ENCODE data around the gene PDE4DIP. TPM values are rescaled to one million over a fixed set of nuclear protein-coding genes. Genes with fewer than 3 reads are reported as not detected.
A peak's percentile ranks its signal among the peaks of the same experiment; 100 is the strongest.
"Not testable (repeated sequence)": the region's sequence is repeated elsewhere in the genome, so short reads cannot be mapped to it uniquely, and the experiment has no call there.

The PDE4DIP gene
- total RNA-seq, 3 donors from 2014 or later: 8.5 to 13.7 (median 12.5) TPM

DNA sequence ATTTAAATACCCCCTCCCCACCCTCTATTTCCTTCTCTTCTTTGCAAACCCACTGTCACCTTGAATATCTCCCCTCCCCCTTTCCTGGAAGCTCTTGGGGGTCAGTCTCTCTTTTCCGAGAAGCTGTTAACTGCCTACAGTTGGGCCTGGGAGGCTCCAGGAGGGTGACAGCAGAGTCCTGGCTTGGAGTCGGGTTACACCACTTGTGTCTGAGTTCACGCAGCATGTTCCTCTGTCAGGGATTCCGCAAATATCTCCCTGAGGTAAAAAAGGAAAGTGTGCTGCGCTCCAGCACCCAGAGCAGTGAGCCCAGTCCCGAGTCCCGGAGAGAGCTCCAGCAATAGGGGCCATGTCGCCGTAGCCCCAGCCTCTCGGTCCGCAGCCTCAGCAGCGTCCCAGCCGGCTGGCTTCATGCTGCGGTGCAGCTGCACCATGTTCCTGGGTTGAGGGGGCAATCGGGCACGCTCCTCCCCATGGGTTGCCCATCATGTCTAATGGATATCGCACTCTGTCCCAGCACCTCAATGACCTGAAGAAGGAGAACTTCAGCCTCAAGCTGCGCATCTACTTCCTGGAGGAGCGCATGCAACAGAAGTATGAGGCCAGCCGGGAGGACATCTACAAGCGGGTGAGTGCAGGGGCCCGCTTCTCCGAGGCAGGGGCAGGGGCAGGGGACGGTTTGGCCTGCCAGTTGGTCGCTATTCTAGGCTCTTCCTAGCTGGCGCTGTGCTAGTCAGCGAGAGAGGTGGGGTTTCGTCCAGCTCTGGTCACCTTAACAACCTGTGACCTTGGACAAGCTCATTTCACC is 45.2 kb downstream of the PDE4DIP start:
- not testable (repeated sequence) for DNase-seq; H3K36me3 Mint-ChIP-seq (ENCODE audit: insufficient read depth); ATAC-seq; H3K4me3 Mint-ChIP-seq; H3K27me3 Mint-ChIP-seq (ENCODE audit: low read depth); H3K9me3 Mint-ChIP-seq; H3K4me1 Mint-ChIP-seq (ENCODE audit: low read depth)

DNA sequence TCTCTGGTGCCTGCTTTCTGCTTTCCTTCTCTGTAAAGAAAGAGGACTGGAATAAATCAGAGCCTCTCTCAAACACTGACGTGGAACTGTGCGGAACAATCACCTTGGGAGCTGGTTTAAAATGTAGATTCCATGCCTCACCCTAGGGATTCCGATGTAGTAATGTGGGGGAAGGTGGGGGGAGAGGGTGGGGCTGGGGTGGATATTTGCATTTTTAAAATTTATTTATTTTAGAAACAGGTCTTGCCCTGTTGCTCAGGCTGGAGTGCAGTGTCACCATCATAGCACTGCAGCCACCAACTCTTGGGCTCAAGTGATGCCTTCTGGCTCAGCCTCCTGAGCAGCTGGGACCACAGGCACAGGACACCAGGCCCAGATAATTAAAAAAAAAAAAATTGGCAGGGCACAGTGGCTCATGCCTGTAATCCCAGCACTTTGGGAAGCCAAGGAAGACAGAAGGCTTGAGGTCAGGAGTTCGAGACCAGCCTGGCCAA is 45.9 kb downstream of the PDE4DIP start:
- not testable (repeated sequence) for H3K9me3 Mint-ChIP-seq; H3K27me3 Mint-ChIP-seq (ENCODE audit: low read depth); H3K4me1 Mint-ChIP-seq (ENCODE audit: low read depth); H3K36me3 Mint-ChIP-seq (ENCODE audit: insufficient read depth); DNase-seq; H3K4me3 Mint-ChIP-seq; ATAC-seq

- not testable (repeated sequence) for H3K36me3 Mint-ChIP-seq (ENCODE audit: insufficient read depth); DNase-seq; ATAC-seq; H3K4me3 Mint-ChIP-seq; H3K4me1 Mint-ChIP-seq (ENCODE audit: low read depth); H3K27me3 Mint-ChIP-seq (ENCODE audit: low read depth); H3K9me3 Mint-ChIP-seq
Measured at GRCh38 chr1:148894360-148895352, 50.4 kb downstream of the PDE4DIP start.

GRCh38 chr1:148900026-148900425 is 55.8 kb downstream of the PDE4DIP start:
- H3K4me1 Mint-ChIP-seq (ENCODE audit: low read depth); H3K27me3 Mint-ChIP-seq (ENCODE audit: low read depth); H3K36me3 Mint-ChIP-seq (ENCODE audit: insufficient read depth); DNase-seq; H3K9me3 Mint-ChIP-seq; H3K4me3 Mint-ChIP-seq: not testable (repeated sequence)
- ATAC-seq: peak; percentile 30 to 55

- not testable (repeated sequence) for H3K4me3 Mint-ChIP-seq; H3K36me3 Mint-ChIP-seq (ENCODE audit: insufficient read depth); H3K4me1 Mint-ChIP-seq (ENCODE audit: low read depth); DNase-seq; H3K9me3 Mint-ChIP-seq; ATAC-seq; H3K27me3 Mint-ChIP-seq (ENCODE audit: low read depth)
Measured at GRCh38 chr1:148900691-148901090, 56.5 kb downstream of the PDE4DIP start.

- not testable (repeated sequence) for H3K36me3 Mint-ChIP-seq (ENCODE audit: insufficient read depth); H3K9me3 Mint-ChIP-seq; DNase-seq; H3K27me3 Mint-ChIP-seq (ENCODE audit: low read depth); H3K4me1 Mint-ChIP-seq (ENCODE audit: low read depth); H3K4me3 Mint-ChIP-seq
- ATAC-seq: peak; percentile 81 to 88
Measured at GRCh38 chr1:148901150-148901952, 57.1 kb downstream of the PDE4DIP start.

GRCh38 chr1:148901953-148902341 is 57.7 kb downstream of the PDE4DIP start:
- H3K4me1 Mint-ChIP-seq (ENCODE audit: low read depth); H3K36me3 Mint-ChIP-seq (ENCODE audit: insufficient read depth); H3K9me3 Mint-ChIP-seq; H3K4me3 Mint-ChIP-seq; DNase-seq; H3K27me3 Mint-ChIP-seq (ENCODE audit: low read depth); ATAC-seq: not testable (repeated sequence)

DNA sequence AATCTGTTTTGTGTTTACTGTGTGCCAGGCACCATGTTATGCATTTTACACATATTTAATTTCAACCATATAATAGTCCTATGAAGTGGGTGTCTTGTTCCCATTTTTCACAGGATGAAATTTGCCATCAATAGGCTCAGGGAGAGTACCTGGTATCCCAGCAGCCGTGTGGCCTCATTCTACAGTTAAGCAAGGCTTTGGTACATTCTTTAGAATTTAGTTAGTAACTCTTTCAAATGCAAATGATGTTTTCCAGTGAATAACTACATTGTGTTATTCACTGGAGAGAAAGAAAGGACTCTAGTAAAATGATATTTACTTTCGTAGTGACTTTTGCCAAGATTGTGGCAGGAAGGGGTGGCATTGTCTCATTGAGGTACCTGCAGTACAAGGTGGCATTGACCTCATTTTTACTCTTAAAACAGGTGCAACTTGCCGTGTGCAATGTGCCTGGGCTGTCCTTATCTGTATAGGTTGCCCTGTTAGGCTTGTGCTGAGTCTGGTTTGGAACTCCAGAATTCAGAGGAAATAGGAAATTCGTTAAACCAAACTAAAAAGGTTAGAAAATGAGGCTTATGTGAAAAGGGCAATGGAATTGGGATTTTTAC is 65.1 kb downstream of the PDE4DIP start:
- not testable (repeated sequence) for H3K27me3 Mint-ChIP-seq (ENCODE audit: low read depth)

GRCh38 chr1:148911303-148911928 is 67.2 kb downstream of the PDE4DIP start:
- not testable (repeated sequence) for ATAC-seq

More for the DNA sequence above, 65.1 kb downstream of the PDE4DIP start:
- not testable (repeated sequence) for ATAC-seq; DNase-seq; H3K4me3 Mint-ChIP-seq; H3K4me1 Mint-ChIP-seq (ENCODE audit: low read depth); H3K36me3 Mint-ChIP-seq (ENCODE audit: insufficient read depth); H3K9me3 Mint-ChIP-seq

DNA sequence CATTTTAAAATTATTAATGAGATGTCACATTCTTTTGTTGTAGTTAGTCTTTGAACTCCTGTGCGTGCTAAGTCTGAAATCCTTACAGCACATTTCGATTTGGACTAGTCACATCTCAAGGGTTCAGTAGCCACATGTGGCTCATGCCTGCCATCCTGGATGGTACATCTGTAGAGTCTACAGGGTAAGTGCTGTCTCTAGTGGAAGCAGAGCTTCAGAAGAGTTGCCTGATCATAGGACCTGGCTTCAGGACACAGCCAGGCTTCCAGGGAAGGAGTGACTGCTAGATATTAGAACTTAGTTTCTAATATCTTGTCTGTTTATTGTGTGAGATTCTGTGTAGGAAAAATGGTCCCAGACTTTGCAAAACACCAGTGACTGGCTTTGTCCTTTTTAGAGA is 72.0 kb downstream of the PDE4DIP start:
- not testable (repeated sequence) for H3K4me3 Mint-ChIP-seq; H3K4me1 Mint-ChIP-seq (ENCODE audit: low read depth); H3K9me3 Mint-ChIP-seq; DNase-seq; H3K27me3 Mint-ChIP-seq (ENCODE audit: low read depth); H3K36me3 Mint-ChIP-seq (ENCODE audit: insufficient read depth); ATAC-seq

More at GRCh38 chr1:148911303-148911928, 67.2 kb downstream of the PDE4DIP start:
- not testable (repeated sequence) for H3K36me3 Mint-ChIP-seq (ENCODE audit: insufficient read depth); H3K4me1 Mint-ChIP-seq (ENCODE audit: low read depth); H3K4me3 Mint-ChIP-seq; H3K9me3 Mint-ChIP-seq; DNase-seq; H3K27me3 Mint-ChIP-seq (ENCODE audit: low read depth)

DNA sequence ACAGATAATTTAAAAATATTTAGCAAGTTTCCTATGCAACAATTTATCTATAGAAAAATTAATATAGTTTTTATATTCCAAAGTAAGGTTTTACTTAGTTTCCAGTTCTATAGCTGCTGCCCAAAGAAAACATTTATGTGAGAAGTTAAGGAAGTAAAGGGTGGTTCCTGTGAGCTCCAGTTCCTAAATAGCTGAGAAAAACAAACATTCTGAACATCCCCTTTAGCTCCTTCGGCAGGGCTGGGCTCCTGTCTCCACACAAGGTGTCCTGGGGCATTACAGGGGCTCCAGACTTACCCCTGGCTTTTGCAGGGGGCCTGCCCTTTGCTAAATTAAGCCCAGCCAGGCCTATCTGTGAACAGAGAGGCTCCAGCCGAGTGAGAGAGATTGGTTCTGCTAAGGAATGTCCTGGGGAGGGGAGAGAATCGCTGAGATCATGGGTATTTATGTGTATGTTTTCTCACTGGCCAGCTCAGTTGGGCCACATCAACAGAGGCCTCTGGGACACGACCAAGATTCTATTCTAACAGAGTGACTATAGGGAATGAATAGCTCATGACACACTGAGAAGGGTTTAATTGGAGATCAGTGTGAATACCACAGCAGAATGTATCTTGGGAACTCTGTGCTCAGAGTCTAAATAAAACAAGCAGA is 72.6 kb downstream of the PDE4DIP start:
- DNase-seq; ATAC-seq; H3K27me3 Mint-ChIP-seq (ENCODE audit: low read depth); H3K4me3 Mint-ChIP-seq; H3K9me3 Mint-ChIP-seq; H3K36me3 Mint-ChIP-seq (ENCODE audit: insufficient read depth); H3K4me1 Mint-ChIP-seq (ENCODE audit: low read depth): not testable (repeated sequence)

- H3K9me3 Mint-ChIP-seq; H3K4me3 Mint-ChIP-seq; H3K4me1 Mint-ChIP-seq (ENCODE audit: low read depth); H3K36me3 Mint-ChIP-seq (ENCODE audit: insufficient read depth); DNase-seq; H3K27me3 Mint-ChIP-seq (ENCODE audit: low read depth); ATAC-seq: not testable (repeated sequence)
Measured at GRCh38 chr1:148918836-148919447, 74.7 kb downstream of the PDE4DIP start.
